Ascending aorta (tissue), 2 donors: ENCODE data around the gene SLC35F3. TPM values are rescaled to one million over a fixed set of nuclear protein-coding genes. Genes with fewer than 3 reads are reported as not detected.
A peak's percentile ranks its signal among the peaks of the same experiment; 100 is the strongest.

Experiments
- DNase-seq, 2 donors: peaks; one replicate each; pipeline ENCODE4 v3.0.0-alpha.2; 2019; ENCODE audit warnings: low spot score in 2 of 2
- H3K27ac ChIP-seq, 2 donors: fragments of 200-600 bp; sonication (generic); one replicate each; pipeline ENCODE4 v1.5.1; 2016 to 2017; ENCODE audit warnings: mild to moderate bottlenecking in 1 of 2
- H3K27me3 ChIP-seq: fragments of 200-600 bp; sonication (generic); one replicate; pipeline ENCODE4 v1.5.1; 2017
- H3K36me3 ChIP-seq, 2 donors: fragments of 200-600 bp; sonication (generic); one replicate each; pipeline ENCODE4 v1.5.1; 2016
- H3K4me1 ChIP-seq, 2 donors: fragments of 200-600 bp; sonication (generic); one replicate each; pipeline ENCODE4 v1.5.1; 2016 to 2017; ENCODE audit warnings: mild to moderate bottlenecking in 1 of 2
- H3K4me3 ChIP-seq, 2 donors: fragments of 200-600 bp; sonication (generic); one replicate each; pipeline ENCODE4 v1.5.1; 2016 to 2017; ENCODE audit warnings: mild to moderate bottlenecking in 1 of 2
- H3K9me3 ChIP-seq, 2 donors: fragments of 200-600 bp; sonication (generic); one replicate each; pipeline ENCODE4 v1.5.1; 2016
- CTCF ChIP-seq, 3 experiments: fragments of 200-600 bp in 2 of 3; fragments of 450-650 bp in 1 of 3; sonication (generic) in 2 of 3; IDR thresholded peaks; one replicate each; pipeline ENCODE4 v1.5.1; 2016 to 2019; ENCODE audit warnings: antibody characterized with exemption in 3 of 3, mild to moderate bottlenecking in 1 of 3, moderate library complexity in 1 of 3
- intact Hi-C: fragments of 100-400 bp; cut with DNase I; formaldehyde crosslinking; loops from one replicate; pipeline ENCODE4 v1.15.1; 2023
- total RNA-seq: library from RNA; depleted of rRNA; stranded (reverse); fragments of >200 nt; gene quantifications from one replicate; pipeline ENCODE4 v1.1.0, GENCODE V29; 2016

SLC35F3 gene
- total RNA-seq, 1 donor from 2014 or later, result 1.4 TPM

- H3K27me3 ChIP-seq, result no peaks in the 10 kb centered on the region
- H3K4me3 ChIP-seq, result no peak overlapping the region
- no peak for TF ChIP-seq CTCF (IDR thresholded peaks at IDR 0.05)
- H3K27ac ChIP-seq, result no peak overlapping the region
- H3K4me1 ChIP-seq, result peaks cover 4 to 12% of the 10 kb centered on the region in 2 donors
- H3K36me3 ChIP-seq, result no peaks in the 10 kb centered on the region
- intact Hi-C loops, result no loop called here
- H3K9me3 ChIP-seq, result no peaks in the 10 kb centered on the region
- no peak for DNase-seq
Measured at GRCh38 chr1:234090212-234091064, 186.0 kb downstream of the SLC35F3 start.

GRCh38 chr1:234091065-234091401 lies 186.6 kb downstream of the SLC35F3 start:
- DNase-seq, result no peak
- Histone ChIP-seq H3K27ac (no peak overlapping the region), H3K4me1 (peaks cover 4 to 14% of the 10 kb centered on the region in 2 donors), H3K4me3 (no peak overlapping the region), H3K9me3 (no peaks in the 10 kb centered on the region), H3K27me3 (no peaks in the 10 kb centered on the region), H3K36me3 (no peaks in the 10 kb centered on the region)
- TF ChIP-seq CTCF (IDR thresholded peaks at IDR 0.05), result no peak
- intact Hi-C loops, result no loop called here

DNA sequence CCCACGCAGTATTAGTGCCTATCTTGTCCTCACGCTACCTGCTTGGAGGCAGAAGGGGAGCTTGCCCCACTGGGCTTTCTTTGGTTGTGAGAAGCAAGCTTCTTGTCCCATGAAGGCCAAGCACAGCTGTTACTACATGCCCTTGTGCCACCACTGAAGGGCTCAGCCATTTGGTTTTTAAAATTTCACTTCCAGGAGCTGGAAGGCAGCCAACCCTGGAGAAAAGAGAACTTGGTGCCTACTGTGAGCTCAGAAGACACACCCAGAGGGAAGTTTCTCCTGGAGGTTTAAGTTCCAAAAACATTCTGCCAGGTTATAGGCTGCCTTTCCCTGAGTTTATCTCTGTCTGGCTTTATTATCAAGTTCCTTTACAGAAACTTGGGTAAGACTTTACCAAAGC lies 187.4 kb downstream of the SLC35F3 start:
- intact Hi-C loops, result no loop called here
- Histone ChIP-seq H3K9me3 (no peaks in the 10 kb centered on the region), H3K4me1 (peaks cover 4 to 20% of the 10 kb centered on the region in 2 donors), H3K27me3 (no peaks in the 10 kb centered on the region), H3K27ac (peak overlapping the region in 1 of 2 donors; percentile 61), H3K36me3 (no peaks in the 10 kb centered on the region), H3K4me3 (no peak overlapping the region)
- no peak for DNase-seq
- TF ChIP-seq CTCF (IDR thresholded peaks at IDR 0.05), result no peak

DNA sequence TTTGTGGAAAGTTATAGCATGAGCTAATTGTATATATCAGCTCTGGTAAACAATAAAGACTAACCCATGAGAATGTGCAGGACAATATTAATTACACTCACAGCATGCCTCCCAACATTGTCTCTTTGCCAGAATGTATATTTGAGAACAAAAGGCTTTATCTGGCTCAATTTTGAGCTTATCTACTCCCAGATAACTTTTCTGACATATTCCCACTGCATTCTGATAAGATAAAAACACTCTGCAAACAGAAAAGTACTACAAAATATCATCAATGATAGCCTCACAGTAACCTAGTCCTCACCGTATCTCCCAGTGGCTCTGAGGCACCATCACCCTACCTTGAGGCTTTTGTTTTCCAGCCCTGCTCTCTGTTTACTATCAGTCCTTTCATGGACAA lies 188.6 kb downstream of the SLC35F3 start:
- Histone ChIP-seq H3K27ac (peak overlapping the region in 1 of 2 donors; percentile 61), H3K4me1 (peaks cover 4 to 20% of the 10 kb centered on the region in 2 donors), H3K4me3 (no peak overlapping the region), H3K36me3 (no peaks in the 10 kb centered on the region), H3K27me3 (no peaks in the 10 kb centered on the region), H3K9me3 (no peaks in the 10 kb centered on the region)
- no peak for TF ChIP-seq CTCF (IDR thresholded peaks at IDR 0.05)
- DNase-seq, result no peak
- intact Hi-C loops, result no loop called here

GRCh38 chr1:234093741-234094140 lies 189.3 kb downstream of the SLC35F3 start:
- H3K4me1 ChIP-seq, result peaks cover 4 to 20% of the 10 kb centered on the region in 2 donors
- no peaks in the 10 kb centered on the region for H3K9me3 ChIP-seq
- H3K27me3 ChIP-seq, result no peaks in the 10 kb centered on the region
- H3K36me3 ChIP-seq, result no peaks in the 10 kb centered on the region
- H3K27ac ChIP-seq, result peak overlapping the region; percentile 7 to 61
- no peak for TF ChIP-seq CTCF (IDR thresholded peaks at IDR 0.05)
- DNase-seq, result no peak
- H3K4me3 ChIP-seq, result no peak overlapping the region
- intact Hi-C loops, result no loop called here
